Panc1 (cell line): Measurements from ENCODE around the gene HEXD. TPM values are rescaled to one million over a fixed set of nuclear protein-coding genes. Genes with fewer than 3 reads are reported as not detected.

Source experiments
- ATAC-seq: fragments of 200-7000 bp; cut with Tn5 transposase; 2 replicates; pipeline ENCODE4 v1.9.1; 2020; ENCODE audit warnings: mild to moderate bottlenecking, moderate library complexity
- BruUV-seq: library from RNA; stranded (reverse); fragments of 400-500 nt; replicated peaks from 2 replicates; lab custom pipeline; 2021; lab: Mats Ljungman, UMichigan
- CTCF ChIA-PET: fragments of 300-600 bp; sonication (Branson Sonifier 250); formaldehyde crosslinking; loops from one replicate; lab custom pipeline; 2022; ENCODE audit warnings: antibody characterized with exemption; lab: Charles Lee
- POLR2A ChIA-PET: fragments of 300-600 bp; sonication (Branson Sonifier 250); formaldehyde crosslinking; loops from one replicate; lab custom pipeline; 2022; ENCODE audit warnings: antibody characterized with exemption; lab: Charles Lee
- DNase-seq: peaks from one replicate; pipeline ENCODE4 v3.0.0-alpha.2; 2010; ENCODE audit warnings: low read depth, low spot score
- H3K27ac ChIP-seq: 2 replicates; pipeline ENCODE4 v1.5.1; 2011; ENCODE audit warnings: mild to moderate bottlenecking, low read length, inconsistent platforms
- H3K27me3 ChIP-seq: fragments of 200-500 bp; sonication (Bioruptor generic); 2 replicates; pipeline ENCODE4 v1.6.0; 2014; ENCODE audit warnings: low read length, inconsistent platforms; ENCODE audit not compliant: control insufficient read depth, insufficient read depth
- H3K36me3 ChIP-seq: fragments of 200-500 bp; sonication (Bioruptor generic); 2 replicates; pipeline ENCODE4 v1.5.1; 2014; ENCODE audit warnings: inconsistent platforms, mild to moderate bottlenecking, low read length, moderate library complexity; ENCODE audit not compliant: control insufficient read depth, insufficient read depth
- H3K4me1 ChIP-seq: 2 replicates; pipeline ENCODE4 v1.5.1; 2011; ENCODE audit warnings: inconsistent platforms, mild to moderate bottlenecking, low read length, moderate library complexity; ENCODE audit not compliant: control insufficient read depth, insufficient read depth
- H3K4me3 ChIP-seq, 2 experiments: 2 replicates each; pipeline ENCODE4 v1.5.1; 2011 to 2012; ENCODE audit warnings: low read depth in 2 of 2, low read length in 2 of 2, mild to moderate bottlenecking in 2 of 2, inconsistent platforms in 1 of 2, moderate library complexity in 1 of 2
- H3K9me3 ChIP-seq: fragments of 200-500 bp; sonication (Bioruptor generic); 2 replicates; pipeline ENCODE4 v1.5.1; 2014; ENCODE audit warnings: low read depth, mild to moderate bottlenecking, inconsistent platforms, low read length, moderate library complexity; ENCODE audit not compliant: control insufficient read depth, insufficient read depth
- POLR2AphosphoS5 ChIP-seq: IDR thresholded peaks from 2 replicates; pipeline ENCODE4 v1.6.1; 2012; ENCODE audit warnings: mild to moderate bottlenecking, low read depth, low read length, moderate library complexity
- REST ChIP-seq, 2 experiments: IDR thresholded peaks; 2 replicates each; pipeline ENCODE4 v1.6.1; 2011 to 2012; ENCODE audit warnings: low read depth in 2 of 2, control low read depth in 1 of 2, low read length in 1 of 2, mild to moderate bottlenecking in 1 of 2, moderate library complexity in 1 of 2; ENCODE audit not compliant: insufficient read depth in 1 of 2
- SIN3A ChIP-seq: IDR thresholded peaks from 2 replicates; pipeline ENCODE4 v1.6.1; 2012; ENCODE audit warnings: low read depth, mild to moderate bottlenecking, low read length, moderate library complexity, borderline replicate concordance; ENCODE audit not compliant: insufficient read depth
- TCF7L2 ChIP-seq: IDR thresholded peaks from 2 replicates; pipeline ENCODE4 v1.6.1; 2011; ENCODE audit warnings: mild to moderate bottlenecking, low read depth, low read length, inconsistent platforms
- in situ Hi-C: cut with HindIII; loops from 2 replicates; pipeline ENCODE4 v1.10.0; 2016; ENCODE audit warnings: low sequenced_read_pairs, low pct_unique_long_range_greater_than_20kb
- intact Hi-C: fragments of 100-400 bp; cut with micrococcal nuclease; formaldehyde crosslinking; loops from one replicate; pipeline ENCODE4 v1.10.0; 2022; ENCODE audit not compliant: unreplicated experiment
- total RNA-seq: library from RNA; stranded (reverse); gene quantifications from one replicate; pipeline ENCODE4 v1.2.1, GENCODE V29; 2021; ENCODE audit not compliant: unreplicated experiment
- TF ChIP-seq, protein P1 (sequence below): fragments of 450-650 bp; IDR thresholded peaks from 2 replicates; pipeline ENCODE4 v1.5.1; 2017; ENCODE audit warnings: mild to moderate bottlenecking

HEXD gene
- total RNA-seq, 1 experiment from 2014 or later = 25.6 TPM

- Histone ChIP-seq H3K36me3 (peaks cover 4% of the 10 kb centered on the region; the same call in 1 of the 2 replicates), H3K4me1 (peaks cover 15% of the 10 kb centered on the region), H3K27ac (no peak overlapping the region), H3K27me3 (no peaks in the 10 kb centered on the region), H3K4me3 (no peak overlapping the region), H3K9me3 (no peaks in the 10 kb centered on the region)
- intact Hi-C loops (no loop called here), in situ Hi-C loops (no loop called here)
- ATAC-seq = no peak
- no TSS peak for BruUV-seq
- POLR2A ChIA-PET = no interaction called here
- no peak for TF ChIP-seq REST (IDR thresholded peaks at IDR 0.05; ENCODE audit: insufficient read depth in 1 of 2, low read depth in 2 of 2, low read length in 1 of 2)
- no peak for TF ChIP-seq SIN3A
- no peak for TF ChIP-seq TCF7L2
- TF ChIP-seq, protein P1, sequence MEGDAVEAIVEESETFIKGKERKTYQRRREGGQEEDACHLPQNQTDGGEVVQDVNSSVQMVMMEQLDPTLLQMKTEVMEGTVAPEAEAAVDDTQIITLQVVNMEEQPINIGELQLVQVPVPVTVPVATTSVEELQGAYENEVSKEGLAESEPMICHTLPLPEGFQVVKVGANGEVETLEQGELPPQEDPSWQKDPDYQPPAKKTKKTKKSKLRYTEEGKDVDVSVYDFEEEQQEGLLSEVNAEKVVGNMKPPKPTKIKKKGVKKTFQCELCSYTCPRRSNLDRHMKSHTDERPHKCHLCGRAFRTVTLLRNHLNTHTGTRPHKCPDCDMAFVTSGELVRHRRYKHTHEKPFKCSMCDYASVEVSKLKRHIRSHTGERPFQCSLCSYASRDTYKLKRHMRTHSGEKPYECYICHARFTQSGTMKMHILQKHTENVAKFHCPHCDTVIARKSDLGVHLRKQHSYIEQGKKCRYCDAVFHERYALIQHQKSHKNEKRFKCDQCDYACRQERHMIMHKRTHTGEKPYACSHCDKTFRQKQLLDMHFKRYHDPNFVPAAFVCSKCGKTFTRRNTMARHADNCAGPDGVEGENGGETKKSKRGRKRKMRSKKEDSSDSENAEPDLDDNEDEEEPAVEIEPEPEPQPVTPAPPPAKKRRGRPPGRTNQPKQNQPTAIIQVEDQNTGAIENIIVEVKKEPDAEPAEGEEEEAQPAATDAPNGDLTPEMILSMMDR = no peak
- no peak for TF ChIP-seq POLR2AphosphoS5
- CTCF ChIA-PET = no interaction called here
- no peak for DNase-seq
These were observed 43.8 kb downstream of the HEXD start for GRCh38 chr17:82461827-82462524.

GRCh38 chr17:82463391-82463790 lies 45.2 kb downstream of the HEXD start:
- no peaks in the 10 kb centered on the region for H3K9me3 ChIP-seq
- ChIA-PET CTCF (no interaction called here), POLR2A (interaction anchor here (0.6 kb wide), 1 partner anchor 1640 kb away, joined by 12 read pairs; no protein-coding TSS in a partner anchor)

More at GRCh38 chr17:82463391-82463790, 45.2 kb downstream of the HEXD start:
- in situ Hi-C loops (no loop called here), intact Hi-C loops (no loop called here)
- DNase-seq (no peak), ATAC-seq (no peak)
- Histone ChIP-seq H3K36me3 (peaks cover 4% of the 10 kb centered on the region), H3K4me1 (peaks cover 6% of the 10 kb centered on the region; the same call in 1 of the 2 replicates), H3K27ac (no peak overlapping the region), H3K4me3 (no peak overlapping the region), H3K27me3 (no peaks in the 10 kb centered on the region)
- no TSS peak for BruUV-seq
- no peak for TF ChIP-seq SIN3A
- TF ChIP-seq TCF7L2 = no peak
- TF ChIP-seq REST (IDR thresholded peaks at IDR 0.05; ENCODE audit: insufficient read depth in 1 of 2, low read depth in 2 of 2, low read length in 1 of 2) = no peak
- TF ChIP-seq POLR2AphosphoS5 = no peak
- TF ChIP-seq, protein P1 = no peak
